HepG2 (cell line): ENCODE data around the gene NAIF1. TPM values are rescaled to one million over a fixed set of nuclear protein-coding genes. Genes with fewer than 3 reads are reported as not detected.

Experiments
- BHLHE40 ChIP-seq: IDR thresholded peaks from 2 replicates; pipeline ENCODE4 v1.6.1; 2011; ENCODE audit warnings: low read length, improper control_type of control experiment
- CEBPZ ChIP-seq: IDR thresholded peaks from 2 replicates; pipeline ENCODE4 v1.6.1; 2012; ENCODE audit warnings: low read length, improper control_type of control experiment
- GATAD1 ChIP-seq: IDR thresholded peaks from 2 replicates; pipeline ENCODE4 v1.6.1; 2016; ENCODE audit warnings: missing genetic modification reagents, missing compliant biosample characterization
- HIVEP1 ChIP-seq: sonication (generic); formaldehyde crosslinking; IDR thresholded peaks from 2 replicates; pipeline ENCODE4 v1.4.0; 2020; ENCODE audit warnings: mild to moderate bottlenecking, missing genetic modification reagents
- MIXL1 ChIP-seq: IDR thresholded peaks from 2 replicates; pipeline ENCODE4 v1.6.1; 2016
- NR2F1 ChIP-seq, 2 experiments: fragments of 450-650 bp in 1 of 2; formaldehyde crosslinking in 1 of 2; IDR thresholded peaks; 2 replicates each; pipeline versions ENCODE4 v1.5.0 to v1.6.1; 2016 to 2020; ENCODE audit warnings: mild to moderate bottlenecking in 1 of 2, missing compliant biosample characterization in 1 of 2, missing genetic modification reagents in 1 of 2, moderate library complexity in 1 of 2
- POLR2AphosphoS5 ChIP-seq: IDR thresholded peaks from 2 replicates; pipeline ENCODE4 v1.6.1; 2012; ENCODE audit warnings: low read depth, low read length
- SETDB1 ChIP-seq: sonication (generic); formaldehyde crosslinking; IDR thresholded peaks from 2 replicates; pipeline ENCODE4 v1.5.1; 2020; ENCODE audit warnings: missing genetic modification reagents, mild to moderate bottlenecking, borderline replicate concordance
- SRSF4 ChIP-seq: fragments of 200-400 bp; formaldehyde crosslinking; IDR thresholded peaks from one replicate; pipeline ENCODE4 v1.6.1; 2018; ENCODE audit warnings: mild to moderate bottlenecking, low read depth, low read length, moderate library complexity; ENCODE audit not compliant: poor library complexity, severe bottlenecking
- TEAD2 ChIP-seq: sonication (generic); formaldehyde crosslinking; IDR thresholded peaks from 2 replicates; pipeline ENCODE4 v1.9.0; 2021; ENCODE audit warnings: missing genetic modification reagents
- ZFP36L2 ChIP-seq: sonication (generic); formaldehyde crosslinking; IDR thresholded peaks from 2 replicates; pipeline ENCODE4 v1.4.0; 2020; ENCODE audit warnings: missing genetic modification reagents
- ZGPAT ChIP-seq: IDR thresholded peaks from 2 replicates; pipeline ENCODE4 v1.6.1; 2016; ENCODE audit warnings: mild to moderate bottlenecking
- ZHX2 ChIP-seq, 2 experiments: sonication (generic) in 1 of 2; formaldehyde crosslinking in 1 of 2; IDR thresholded peaks; 2 replicates each; pipeline versions ENCODE4 v1.6.1 to v1.9.0; 2014 to 2022; ENCODE audit warnings: antibody characterized with exemption in 1 of 2, borderline replicate concordance in 1 of 2, inconsistent platforms in 1 of 2, low read depth in 1 of 2, missing genetic modification reagents in 1 of 2
- ZNF24 ChIP-seq: fragments of 450-650 bp; IDR thresholded peaks from 2 replicates; pipeline ENCODE4 v1.6.1; 2017; ENCODE audit warnings: antibody characterized with exemption, mild to moderate bottlenecking
- ZNF33B ChIP-seq: sonication (generic); formaldehyde crosslinking; IDR thresholded peaks from 2 replicates; pipeline ENCODE4 v1.5.1; 2020; ENCODE audit warnings: mild to moderate bottlenecking, missing genetic modification reagents
- ZSCAN29 ChIP-seq: sonication (generic); formaldehyde crosslinking; conservative IDR thresholded peaks from 2 replicates; pipeline ENCODE4 v1.4.0; 2020; ENCODE audit warnings: mild to moderate bottlenecking, missing genetic modification reagents
- ZSCAN9 ChIP-seq: IDR thresholded peaks from 2 replicates; pipeline ENCODE4 v1.6.1; 2016; ENCODE audit warnings: borderline replicate concordance
- polyA plus RNA-seq, 8 experiments: library from polyadenylated mRNA; depleted of rRNA in 3 of 8; stranded (reverse) in 7 of 8; unstranded in 1 of 8; fragments of >200 nt; fragmentation: Illumina TruSeq in 4 of 8; extraction: Trizol in 4 of 8; gene quantifications; 2 replicates each; pipeline versions ENCODE4 v1.2.1 to v1.2.3, GENCODE V29; 2011 to 2016; ENCODE audit warnings: low read depth in 4 of 8, missing spikeins in 1 of 8, mixed read lengths in 1 of 8; ENCODE audit not compliant: insufficient read depth in 1 of 8
- total RNA-seq, 5 experiments: library from RNA; depleted of rRNA; stranded (reverse); fragments of >200 nt; fragmentation: Illumina TruSeq; extraction: Trizol; gene quantifications; 2 replicates each; pipeline ENCODE4 v1.2.3, GENCODE V29; 2016; ENCODE audit warnings: low read depth in 1 of 5
- TF ChIP-seq, protein P1 (sequence below): sonication (generic); formaldehyde crosslinking; IDR thresholded peaks from 2 replicates; pipeline ENCODE4 v1.5.0; 2020; ENCODE audit warnings: missing genetic modification reagents, mild to moderate bottlenecking, borderline replicate concordance

The NAIF1 gene
- total and polyA plus RNA-seq, 2 of the 13 experiments (the other 11 are each of a cell fraction or from before 2014, with no cell fraction given) = 6.0 to 6.9 TPM

GRCh38 chr9:128056887-128057723 is 10.0 kb downstream of the NAIF1 start (continued):
- TF ChIP-seq ZNF33B (CRISPR knock-in tag) (no peak), ZHX2 (IDR thresholded peaks at IDR 0.05; ENCODE audit: low read depth) (no peak), ZHX2 (CRISPR knock-in tag; IDR thresholded peaks at IDR 0.05; ENCODE audit: borderline replicate concordance) (no peak), ZSCAN29 (CRISPR knock-in tag) (0 out of 2 replicates have a peak, but pooled peaks have one; percentile 56), POLR2AphosphoS5 (no peak), TEAD2 (CRISPR knock-in tag) (no peak), MIXL1 (CRISPR knock-in tag) (no peak), GATAD1 (no peak), NR2F1 (CRISPR knock-in tag; IDR thresholded peaks at IDR 0.05) (no peak), ZFP36L2 (CRISPR knock-in tag) (no peak), CEBPZ (no peak), ZSCAN9 (CRISPR knock-in tag) (no peak), SRSF4 (no peak), HIVEP1 (CRISPR knock-in tag) (no peak), BHLHE40 (no peak), ZNF24 (no peak), SETDB1 (no peak), ZGPAT (CRISPR knock-in tag) (peak; percentile 69; the same call in 1 of the 2 replicates)
- TF ChIP-seq, protein P1, sequence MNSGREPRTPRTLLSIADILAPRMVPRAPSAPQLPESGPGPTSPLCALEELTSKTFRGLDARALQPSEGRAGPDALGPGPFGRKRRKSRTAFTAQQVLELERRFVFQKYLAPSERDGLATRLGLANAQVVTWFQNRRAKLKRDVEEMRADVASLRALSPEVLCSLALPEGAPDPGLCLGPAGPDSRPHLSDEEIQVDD = no peak
